Fibroblast of lung (primary cell): ENCODE data around the gene MICAL3. TPM values are rescaled to one million over a fixed set of nuclear protein-coding genes. Genes with fewer than 3 reads are reported as not detected.

Experiments
- DNase-seq, 2 donors: peaks; one replicate each; pipeline versions ENCODE4 v3.0.0 to v3.0.0-alpha.2; 2010; ENCODE audit warnings: low read depth in 2 of 2
- H2AFZ ChIP-seq: 2 replicates; pipeline ENCODE4 v1.5.1; 2012; ENCODE audit warnings: low read length, control low read depth, inconsistent platforms
- H3K27ac ChIP-seq: 2 replicates; pipeline ENCODE4 v1.5.1; 2011; ENCODE audit warnings: low read length, control low read depth; ENCODE audit not compliant: insufficient read depth
- H3K27me3 ChIP-seq: 2 replicates; pipeline ENCODE4 v1.5.1; 2011; ENCODE audit warnings: mild to moderate bottlenecking, low read length; ENCODE audit not compliant: control insufficient read depth, insufficient read depth
- H3K36me3 ChIP-seq: 2 replicates; pipeline ENCODE4 v1.5.1; 2011; ENCODE audit warnings: low read length; ENCODE audit not compliant: control insufficient read depth, insufficient read depth
- H3K4me1 ChIP-seq: 2 replicates; pipeline ENCODE4 v1.5.1; 2011; ENCODE audit warnings: low read length; ENCODE audit not compliant: control insufficient read depth, insufficient read depth; ENCODE audit errors: extremely low read depth
- H3K4me2 ChIP-seq: 2 replicates; pipeline ENCODE4 v1.5.1; 2011; ENCODE audit warnings: low read length, control low read depth; ENCODE audit not compliant: insufficient read depth; ENCODE audit errors: extremely low read depth
- H3K4me3 ChIP-seq, 4 experiments: fragments of 200-600 bp in 1 of 4; sonication (generic) in 1 of 4; replicated peaks in 1 of 4; 2 replicates each; pipeline ENCODE4 v1.5.1; 2011 to 2016; ENCODE audit warnings: low read length in 4 of 4, low read depth in 3 of 4, mild to moderate bottlenecking in 3 of 4, control low read depth in 2 of 4, inconsistent platforms in 1 of 4, mixed read lengths in 1 of 4; ENCODE audit not compliant: insufficient read depth in 1 of 4; ENCODE audit errors: control extremely low read depth in 1 of 4
- H3K79me2 ChIP-seq: 2 replicates; pipeline ENCODE4 v1.5.1; 2012; ENCODE audit warnings: mild to moderate bottlenecking, low read length, inconsistent platforms; ENCODE audit not compliant: control insufficient read depth, insufficient read depth
- H3K9ac ChIP-seq: 2 replicates; pipeline ENCODE4 v1.5.1; 2011; ENCODE audit warnings: mild to moderate bottlenecking, low read length, control low read depth; ENCODE audit not compliant: insufficient read depth
- H3K9me3 ChIP-seq: 2 replicates; pipeline ENCODE4 v1.5.1; 2012; ENCODE audit warnings: low read depth, low read length; ENCODE audit not compliant: control insufficient read depth, insufficient read depth
- H4K20me1 ChIP-seq: 2 replicates; pipeline ENCODE4 v1.5.1; 2011; ENCODE audit warnings: low read length; ENCODE audit not compliant: control insufficient read depth, insufficient read depth; ENCODE audit errors: extremely low read depth
- EZH2 ChIP-seq: IDR thresholded peaks from 2 replicates; pipeline ENCODE4 v1.5.1; 2012; ENCODE audit warnings: low read length, control low read depth, mild to moderate bottlenecking; ENCODE audit errors: missing control alignments
- polyA plus RNA-seq, 2 donors: library from polyadenylated mRNA; depleted of rRNA in 1 of 2; stranded (reverse) in 1 of 2; unstranded in 1 of 2; fragments of >200 nt; gene quantifications; 2 replicates each; pipeline ENCODE4 v1.2.1, GENCODE V29; 2011 to 2012; ENCODE audit warnings: missing spikeins in 1 of 2
- total RNA-seq: library from RNA; depleted of rRNA; stranded (reverse); fragments of >200 nt; gene quantifications from 2 replicates; pipeline ENCODE4 v1.2.1, GENCODE V29; 2014
- TF ChIP-seq, protein P1 (sequence below), 2 donors: IDR thresholded peaks in 1 of 2; conservative IDR thresholded peaks in 1 of 2; 1 replicate in 1 of 2; 2 replicates in 1 of 2; pipeline ENCODE4 v1.5.1; 2011 to 2012; ENCODE audit warnings: low read length in 2 of 2, control low read depth in 1 of 2, inconsistent platforms in 1 of 2, low read depth in 1 of 2, mild to moderate bottlenecking in 1 of 2

Gene MICAL3
- total and polyA plus RNA-seq, 2 donors (not counting 1 experiment from before 2014, with no cell fraction given): 10.8 to 22.6 TPM

DNA sequence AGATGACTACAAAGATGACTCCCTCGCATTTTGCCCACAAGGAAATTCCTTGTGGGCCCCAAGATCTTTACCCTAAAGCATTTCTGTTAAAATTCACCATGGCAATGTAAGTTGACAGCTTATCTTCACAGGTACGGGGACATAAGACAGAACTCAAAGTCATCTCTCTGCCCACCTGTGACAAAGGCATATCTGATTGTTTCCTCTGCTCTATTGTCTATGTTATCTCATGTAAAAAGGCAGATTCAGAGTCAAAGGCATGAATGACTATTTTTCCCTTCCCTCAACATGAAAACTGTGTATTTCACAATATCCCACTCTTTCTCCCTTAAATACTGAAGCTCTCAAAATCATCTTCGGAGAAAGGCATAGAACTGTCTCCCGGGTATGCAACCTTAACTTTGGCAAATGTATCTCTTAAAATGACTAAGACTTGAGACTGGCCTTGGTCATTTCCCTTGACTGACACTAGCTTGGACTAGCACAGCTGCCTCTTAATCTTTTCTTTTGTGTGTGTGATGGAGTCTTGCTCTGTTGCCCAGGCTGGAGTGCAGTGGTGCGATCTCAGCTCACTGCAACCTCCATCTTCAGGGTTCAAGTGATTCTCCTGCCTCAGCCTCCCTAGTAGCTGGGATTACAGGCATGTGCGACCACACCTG, 103.2 kb downstream of the MICAL3 start:
- H4K20me1 ChIP-seq: no peaks in the 10 kb centered on the region
- peaks cover 36% of the 10 kb centered on the region for H3K4me1 ChIP-seq
- H3K9ac ChIP-seq: no peak overlapping the region
- H3K36me3 ChIP-seq: no peaks in the 10 kb centered on the region
- no peak for TF ChIP-seq EZH2
- TF ChIP-seq, protein P1, sequence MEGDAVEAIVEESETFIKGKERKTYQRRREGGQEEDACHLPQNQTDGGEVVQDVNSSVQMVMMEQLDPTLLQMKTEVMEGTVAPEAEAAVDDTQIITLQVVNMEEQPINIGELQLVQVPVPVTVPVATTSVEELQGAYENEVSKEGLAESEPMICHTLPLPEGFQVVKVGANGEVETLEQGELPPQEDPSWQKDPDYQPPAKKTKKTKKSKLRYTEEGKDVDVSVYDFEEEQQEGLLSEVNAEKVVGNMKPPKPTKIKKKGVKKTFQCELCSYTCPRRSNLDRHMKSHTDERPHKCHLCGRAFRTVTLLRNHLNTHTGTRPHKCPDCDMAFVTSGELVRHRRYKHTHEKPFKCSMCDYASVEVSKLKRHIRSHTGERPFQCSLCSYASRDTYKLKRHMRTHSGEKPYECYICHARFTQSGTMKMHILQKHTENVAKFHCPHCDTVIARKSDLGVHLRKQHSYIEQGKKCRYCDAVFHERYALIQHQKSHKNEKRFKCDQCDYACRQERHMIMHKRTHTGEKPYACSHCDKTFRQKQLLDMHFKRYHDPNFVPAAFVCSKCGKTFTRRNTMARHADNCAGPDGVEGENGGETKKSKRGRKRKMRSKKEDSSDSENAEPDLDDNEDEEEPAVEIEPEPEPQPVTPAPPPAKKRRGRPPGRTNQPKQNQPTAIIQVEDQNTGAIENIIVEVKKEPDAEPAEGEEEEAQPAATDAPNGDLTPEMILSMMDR (conservative IDR thresholded peaks at IDR 0.05 in 1 of 2, IDR thresholded peaks at IDR 0.05 in 1 of 2; ENCODE audit: low read depth in 1 of 2, low read length in 2 of 2): no peak
- peaks cover 16% of the 10 kb centered on the region for H3K79me2 ChIP-seq
- no peak overlapping the region for H3K4me3 ChIP-seq
- no peaks in the 10 kb centered on the region for H3K9me3 ChIP-seq
- no peak overlapping the region for H2AFZ ChIP-seq
- H3K27me3 ChIP-seq: no peaks in the 10 kb centered on the region
- DNase-seq: no peak
- H3K27ac ChIP-seq: no peak overlapping the region
- no peak overlapping the region for H3K4me2 ChIP-seq

DNA sequence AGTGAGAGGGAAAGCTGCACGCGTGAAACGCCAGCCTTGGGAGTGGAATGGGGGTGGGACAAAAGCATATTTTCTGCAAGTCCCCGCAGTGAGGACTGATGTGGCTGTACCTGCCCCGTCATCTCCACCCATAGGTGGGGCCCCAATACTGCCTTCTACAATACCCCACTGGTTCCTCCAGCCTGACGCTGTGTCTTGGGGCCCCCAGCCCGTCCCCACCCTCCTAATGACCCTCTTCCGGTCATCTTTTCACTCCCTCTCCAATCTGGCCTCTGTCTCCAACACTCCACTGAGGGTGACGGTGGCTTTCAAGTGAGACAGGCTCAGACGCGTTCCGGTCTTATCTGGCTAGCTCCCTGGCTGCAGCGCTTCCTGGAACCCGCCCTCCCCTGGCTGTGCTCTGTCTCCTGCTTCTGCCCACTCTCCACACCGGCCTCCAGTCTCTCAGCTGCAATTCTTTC, 104.2 kb downstream of the MICAL3 start:
- Histone ChIP-seq H3K36me3 (no peaks in the 10 kb centered on the region), H3K79me2 (peaks cover 14% of the 10 kb centered on the region), H3K4me3 (peak overlapping the region in 1 of 4 experiments; percentile 17), H3K27me3 (no peaks in the 10 kb centered on the region), H3K4me2 (peak overlapping the region; percentile 19), H3K27ac (no peak overlapping the region), H3K9me3 (no peaks in the 10 kb centered on the region), H3K4me1 (peaks cover 36% of the 10 kb centered on the region), H2AFZ (no peak overlapping the region), H3K9ac (no peak overlapping the region), H4K20me1 (no peaks in the 10 kb centered on the region)
- peak; percentile 52 to 76 for DNase-seq
- TF ChIP-seq, protein P1 (conservative IDR thresholded peaks at IDR 0.05 in 1 of 2, IDR thresholded peaks at IDR 0.05 in 1 of 2; ENCODE audit: low read depth in 1 of 2, low read length in 2 of 2): no peak
- TF ChIP-seq EZH2: no peak

DNA sequence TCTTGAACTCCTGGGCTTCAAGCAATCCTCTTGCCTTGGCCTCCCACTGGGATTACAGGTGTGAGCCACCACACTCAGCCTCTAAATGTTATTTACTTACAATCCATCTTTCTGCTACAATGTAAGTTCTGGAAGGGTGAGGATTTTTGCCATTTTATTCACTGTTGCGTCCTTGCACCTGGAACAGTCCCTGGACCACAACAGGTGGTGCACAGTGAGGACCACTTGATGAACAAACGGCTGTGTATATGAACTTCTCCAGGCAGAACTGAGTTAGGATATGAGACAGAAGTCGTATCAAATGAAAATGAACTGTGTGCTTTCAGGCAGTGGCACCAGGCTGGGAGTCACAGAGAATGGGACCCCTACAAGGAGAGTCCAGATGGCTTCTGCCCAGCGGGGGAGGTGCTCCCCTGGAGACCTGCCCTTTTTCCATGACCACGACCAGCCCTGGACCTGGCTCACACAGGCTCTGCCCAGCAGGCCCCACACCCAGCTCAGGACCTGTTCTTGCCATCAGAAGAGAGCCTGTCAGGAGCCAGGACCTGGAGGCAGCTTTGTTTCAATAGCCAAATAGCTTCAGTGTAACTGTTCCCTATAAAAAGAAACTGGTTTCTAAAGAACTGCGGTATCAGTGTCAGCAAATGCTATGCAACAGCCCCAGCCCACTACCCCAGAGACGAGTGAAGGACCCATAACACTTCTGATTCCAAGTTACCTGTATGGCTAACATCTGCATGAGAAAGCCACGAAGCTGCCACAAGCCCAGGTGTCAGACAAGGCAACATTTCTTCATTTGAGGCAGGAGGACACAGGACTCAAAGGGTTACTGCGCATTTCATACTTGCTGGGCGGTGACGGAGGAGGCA, 104.9 kb downstream of the MICAL3 start:
- H4K20me1 ChIP-seq: no peaks in the 10 kb centered on the region
- peak overlapping the region in 1 of 4 experiments; percentile 17 for H3K4me3 ChIP-seq
- H3K27ac ChIP-seq: no peak overlapping the region
- H3K4me2 ChIP-seq: peak overlapping the region; percentile 19
- TF ChIP-seq, protein P1 (conservative IDR thresholded peaks at IDR 0.05 in 1 of 2, IDR thresholded peaks at IDR 0.05 in 1 of 2; ENCODE audit: low read depth in 1 of 2, low read length in 2 of 2): no peak
- no peak for TF ChIP-seq EZH2
- no peak for DNase-seq
- no peaks in the 10 kb centered on the region for H3K27me3 ChIP-seq
- H3K36me3 ChIP-seq: no peaks in the 10 kb centered on the region
- peaks cover 33% of the 10 kb centered on the region for H3K4me1 ChIP-seq
- no peak overlapping the region for H2AFZ ChIP-seq
- peaks cover 7% of the 10 kb centered on the region for H3K79me2 ChIP-seq
- no peak overlapping the region for H3K9ac ChIP-seq
- H3K9me3 ChIP-seq: no peaks in the 10 kb centered on the region
